WTC11 (cell line): Measurements from ENCODE around the gene DMBX1.

ENCODE experiments used
- CTCF ChIP-seq: fragments of 200-600 bp; IDR thresholded peaks from 2 replicates; pipeline ENCODE4 v1.8.0; 2022; ENCODE audit warnings: antibody characterized with exemption
- ESRRA ChIP-seq: sonication (generic); formaldehyde crosslinking; IDR thresholded peaks from 2 replicates; pipeline ENCODE4 v1.8.1; 2022; ENCODE audit warnings: mild to moderate bottlenecking, missing genetic modification reagents, borderline replicate concordance
- FOXP1 ChIP-seq: sonication (generic); formaldehyde crosslinking; IDR thresholded peaks from 2 replicates; pipeline ENCODE4 v1.8.0; 2022; ENCODE audit warnings: missing genetic modification reagents, mild to moderate bottlenecking, moderate library complexity, borderline replicate concordance
- HMGXB4 ChIP-seq: sonication (generic); formaldehyde crosslinking; IDR thresholded peaks from 2 replicates; pipeline ENCODE4 v1.8.1; 2023; ENCODE audit warnings: mild to moderate bottlenecking, moderate library complexity, missing genetic modification reagents
- JUN ChIP-seq: sonication (generic); formaldehyde crosslinking; IDR thresholded peaks from 2 replicates; pipeline ENCODE4 v1.8.0; 2023; ENCODE audit warnings: mild to moderate bottlenecking, missing genetic modification reagents
- MAX ChIP-seq: sonication (generic); formaldehyde crosslinking; IDR thresholded peaks from 2 replicates; pipeline ENCODE4 v1.8.0; 2022; ENCODE audit warnings: mild to moderate bottlenecking, missing genetic modification reagents
- NFYB ChIP-seq: sonication (generic); formaldehyde crosslinking; conservative IDR thresholded peaks from 2 replicates; pipeline ENCODE4 v1.8.0; 2022; ENCODE audit warnings: low read depth, missing genetic modification reagents
- SP1 ChIP-seq: sonication (generic); formaldehyde crosslinking; conservative IDR thresholded peaks from 2 replicates; pipeline ENCODE4 v1.8.1; 2022; ENCODE audit warnings: missing genetic modification reagents
- USF2 ChIP-seq: sonication (generic); formaldehyde crosslinking; IDR thresholded peaks from 2 replicates; pipeline ENCODE4 v1.8.1; 2023; ENCODE audit warnings: mild to moderate bottlenecking, missing genetic modification reagents, moderate library complexity
- ZBTB21 ChIP-seq: sonication (generic); formaldehyde crosslinking; IDR thresholded peaks from 2 replicates; pipeline ENCODE4 v1.8.1; 2023; ENCODE audit warnings: mild to moderate bottlenecking, missing genetic modification reagents, borderline replicate concordance
- ZNF423 ChIP-seq: fragments of 250-450 bp; sonication (Bioruptor Pico); IDR thresholded peaks from 2 replicates; pipeline ENCODE4 v2.1.2; 2022; ENCODE audit warnings: mild to moderate bottlenecking, moderate library complexity
- TF ChIP-seq, protein P1 (sequence below): sonication (generic); formaldehyde crosslinking; conservative IDR thresholded peaks from 2 replicates; pipeline ENCODE4 v1.8.1; 2022; ENCODE audit warnings: mild to moderate bottlenecking, missing genetic modification reagents
- TF ChIP-seq, protein P2 (sequence below): sonication (generic); formaldehyde crosslinking; IDR thresholded peaks from 2 replicates; pipeline ENCODE4 v1.8.0; 2022; ENCODE audit warnings: mild to moderate bottlenecking, missing genetic modification reagents

- no peak for TF ChIP-seq JUN (CRISPR knock-in tag)
- TF ChIP-seq CTCF: no peak
- TF ChIP-seq ZNF423: no peak
- no peak for TF ChIP-seq FOXP1
- TF ChIP-seq SP1 (CRISPR knock-in tag): no peak
- no peak for TF ChIP-seq ESRRA
- TF ChIP-seq, protein P1, sequence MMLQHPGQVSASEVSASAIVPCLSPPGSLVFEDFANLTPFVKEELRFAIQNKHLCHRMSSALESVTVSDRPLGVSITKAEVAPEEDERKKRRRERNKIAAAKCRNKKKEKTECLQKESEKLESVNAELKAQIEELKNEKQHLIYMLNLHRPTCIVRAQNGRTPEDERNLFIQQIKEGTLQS: no peak
- no peak for TF ChIP-seq ZBTB21 (CRISPR knock-in tag)
- no peak for TF ChIP-seq HMGXB4 (CRISPR knock-in tag)
- no peak for TF ChIP-seq NFYB
- TF ChIP-seq USF2: no peak
- TF ChIP-seq, protein P2, sequence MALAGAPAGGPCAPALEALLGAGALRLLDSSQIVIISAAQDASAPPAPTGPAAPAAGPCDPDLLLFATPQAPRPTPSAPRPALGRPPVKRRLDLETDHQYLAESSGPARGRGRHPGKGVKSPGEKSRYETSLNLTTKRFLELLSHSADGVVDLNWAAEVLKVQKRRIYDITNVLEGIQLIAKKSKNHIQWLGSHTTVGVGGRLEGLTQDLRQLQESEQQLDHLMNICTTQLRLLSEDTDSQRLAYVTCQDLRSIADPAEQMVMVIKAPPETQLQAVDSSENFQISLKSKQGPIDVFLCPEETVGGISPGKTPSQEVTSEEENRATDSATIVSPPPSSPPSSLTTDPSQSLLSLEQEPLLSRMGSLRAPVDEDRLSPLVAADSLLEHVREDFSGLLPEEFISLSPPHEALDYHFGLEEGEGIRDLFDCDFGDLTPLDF: no peak
- no peak for TF ChIP-seq MAX (CRISPR knock-in tag)
Measured at GRCh38 chr1:46473991-46474390, 15.6 kb upstream of the DMBX1 start.
